ENCODE data around the gene HIBCH. TPM values are rescaled to one million over a fixed set of nuclear protein-coding genes. Genes with fewer than 3 reads are reported as not detected.

HIBCH gene
- total and polyA plus RNA-seq, 2 donors (not counting 3 experiments of a cell fraction or from before 2014, with no cell fraction given), result 6.4 to 24.7 TPM

DNA sequence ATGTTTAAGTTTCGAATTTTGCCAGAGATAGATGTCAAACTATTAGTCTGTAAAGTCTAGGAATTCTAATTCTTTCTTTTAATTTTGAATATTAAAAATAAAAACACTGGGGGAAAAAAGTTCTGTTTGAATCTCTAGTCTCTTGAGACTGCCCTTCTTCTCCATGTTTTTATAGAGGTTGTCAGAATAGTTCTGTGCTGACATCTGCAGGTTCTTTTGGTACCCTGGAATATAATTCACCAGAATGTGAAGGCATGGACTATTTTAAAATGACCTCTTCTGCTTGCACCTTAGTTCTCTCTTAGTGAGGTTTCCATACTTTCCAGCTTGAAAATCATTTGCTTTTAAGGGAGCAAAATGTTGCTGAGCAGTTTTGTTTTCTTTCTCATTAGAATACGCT is 136.1 kb downstream of the HIBCH start:
- intact Hi-C loops (cut with micrococcal nuclease), result no loop called here

More for the DNA sequence above, 136.1 kb downstream of the HIBCH start:
- Histone ChIP-seq H3K36me3 (ENCODE audit: control insufficient read depth in 2 of 2, extremely low read depth in 1 of 2, insufficient read depth in 2 of 2, low read length in 2 of 2) (no peaks in the 10 kb centered on the region), H3K4me3 (replicated peaks in 1 of 3; ENCODE audit: insufficient read depth in 1 of 3, low read depth in 1 of 3, low read length in 3 of 3) (no peak overlapping the region), H3K27me3 (ENCODE audit: control insufficient read depth in 2 of 2, insufficient read depth in 2 of 2, low read length in 2 of 2) (no peaks in the 10 kb centered on the region), H2AFZ (ENCODE audit: low read depth, low read length) (no peak overlapping the region), H3K4me1 (ENCODE audit: control insufficient read depth, extremely low read depth, insufficient read depth, low read length) (peaks cover 2% of the 10 kb centered on the region), H3K27ac (ENCODE audit: insufficient read depth, low read depth, low read length) (no peak overlapping the region), H3K9ac (replicated peaks; ENCODE audit: extremely low read depth, insufficient read depth, low read length) (no peak overlapping the region), H4K20me1 (replicated peaks; ENCODE audit: control insufficient read depth, extremely low read depth, insufficient read depth, low read length) (no peaks in the 10 kb centered on the region), H3K9me3 (replicated peaks; ENCODE audit: control insufficient read depth, insufficient read depth, low read length) (no peaks in the 10 kb centered on the region), H3K79me2 (ENCODE audit: control insufficient read depth, insufficient read depth, low read length) (no peaks in the 10 kb centered on the region), H3K9me1 (replicated peaks; ENCODE audit: control insufficient read depth, extremely low read depth, insufficient read depth, low read length) (no peaks in the 10 kb centered on the region), H3K4me2 (ENCODE audit: insufficient read depth, low read length) (no peak overlapping the region)
- DNase-seq (ENCODE audit: low read depth, low spot score), result no peak
- no peak for TF ChIP-seq POLR2AphosphoS5 (IDR thresholded peaks at IDR 0.05; ENCODE audit: insufficient read depth, low read depth, low read length)
- TF ChIP-seq EZH2 (IDR thresholded peaks at IDR 0.05; ENCODE audit: borderline replicate concordance, low read depth, low read length, severe bottlenecking), result no peak
- no peak for TF ChIP-seq GATA2 (IDR thresholded peaks at IDR 0.05; ENCODE audit: insufficient read depth, insufficient read length, low read depth, low read length)
- TF ChIP-seq, protein P1, sequence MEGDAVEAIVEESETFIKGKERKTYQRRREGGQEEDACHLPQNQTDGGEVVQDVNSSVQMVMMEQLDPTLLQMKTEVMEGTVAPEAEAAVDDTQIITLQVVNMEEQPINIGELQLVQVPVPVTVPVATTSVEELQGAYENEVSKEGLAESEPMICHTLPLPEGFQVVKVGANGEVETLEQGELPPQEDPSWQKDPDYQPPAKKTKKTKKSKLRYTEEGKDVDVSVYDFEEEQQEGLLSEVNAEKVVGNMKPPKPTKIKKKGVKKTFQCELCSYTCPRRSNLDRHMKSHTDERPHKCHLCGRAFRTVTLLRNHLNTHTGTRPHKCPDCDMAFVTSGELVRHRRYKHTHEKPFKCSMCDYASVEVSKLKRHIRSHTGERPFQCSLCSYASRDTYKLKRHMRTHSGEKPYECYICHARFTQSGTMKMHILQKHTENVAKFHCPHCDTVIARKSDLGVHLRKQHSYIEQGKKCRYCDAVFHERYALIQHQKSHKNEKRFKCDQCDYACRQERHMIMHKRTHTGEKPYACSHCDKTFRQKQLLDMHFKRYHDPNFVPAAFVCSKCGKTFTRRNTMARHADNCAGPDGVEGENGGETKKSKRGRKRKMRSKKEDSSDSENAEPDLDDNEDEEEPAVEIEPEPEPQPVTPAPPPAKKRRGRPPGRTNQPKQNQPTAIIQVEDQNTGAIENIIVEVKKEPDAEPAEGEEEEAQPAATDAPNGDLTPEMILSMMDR (IDR thresholded peaks at IDR 0.05; ENCODE audit: extremely low read depth in 1 of 2, insufficient read depth in 1 of 2, low read depth in 1 of 2, low read length in 2 of 2), result no peak
- no peak for TF ChIP-seq MYC (IDR thresholded peaks at IDR 0.05; ENCODE audit: low read depth, low read length)
- no peak for TF ChIP-seq JUN (IDR thresholded peaks at IDR 0.05; ENCODE audit: borderline replicate concordance, insufficient read depth, insufficient read length, low read depth)
- TF ChIP-seq, protein P2, sequence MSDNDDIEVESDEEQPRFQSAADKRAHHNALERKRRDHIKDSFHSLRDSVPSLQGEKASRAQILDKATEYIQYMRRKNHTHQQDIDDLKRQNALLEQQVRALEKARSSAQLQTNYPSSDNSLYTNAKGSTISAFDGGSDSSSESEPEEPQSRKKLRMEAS (IDR thresholded peaks at IDR 0.05; ENCODE audit: insufficient read depth, insufficient read length), result no peak
- TF ChIP-seq FOS (IDR thresholded peaks at IDR 0.05; ENCODE audit: borderline replicate concordance, insufficient read depth, low read length), result no peak
- FAIRE-seq, result no peak
- dilution Hi-C loops (cut with MboI; ENCODE audit: extremely low pct_ligation_motif_present, low sequenced_read_pairs), result no loop called here
- no TSS peak for BruUV-seq (replicated peaks)
- POLR2A ChIA-PET, result no interaction called here
- CTCF ChIA-PET, result no interaction called here
